Measurements from ENCODE around the gene MANSC4. TPM values are rescaled to one million over a fixed set of nuclear protein-coding genes. Genes with fewer than 3 reads are reported as not detected.

The MANSC4 gene
- total and polyA plus RNA-seq, 10 of the 15 experiments (the other 5 are each of a cell fraction or from before 2014, with no cell fraction given), result 0.18 to 0.21 (median 0.19) TPM; not detected in 7

DNA sequence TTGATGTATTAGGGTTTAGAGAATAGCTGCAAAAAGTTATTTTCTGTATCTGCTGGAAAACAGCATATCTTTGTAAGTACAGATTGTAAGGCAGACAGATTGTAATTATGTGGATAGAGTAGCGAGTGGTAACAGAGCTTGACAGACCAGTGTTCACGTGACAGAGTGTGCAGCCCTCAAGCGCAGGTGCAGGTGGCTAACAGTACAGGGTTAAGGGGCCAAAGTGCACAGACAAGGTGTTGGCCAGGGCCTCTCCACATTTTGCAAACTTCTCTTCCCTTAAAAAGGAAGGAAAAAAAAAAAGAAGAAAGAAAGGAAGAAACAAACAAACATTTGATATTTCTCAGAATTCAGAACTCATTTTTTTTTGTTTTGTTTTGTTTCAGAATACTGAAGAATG is 25.2 kb downstream of the MANSC4 start (continued):
- TF ChIP-seq, protein P1, sequence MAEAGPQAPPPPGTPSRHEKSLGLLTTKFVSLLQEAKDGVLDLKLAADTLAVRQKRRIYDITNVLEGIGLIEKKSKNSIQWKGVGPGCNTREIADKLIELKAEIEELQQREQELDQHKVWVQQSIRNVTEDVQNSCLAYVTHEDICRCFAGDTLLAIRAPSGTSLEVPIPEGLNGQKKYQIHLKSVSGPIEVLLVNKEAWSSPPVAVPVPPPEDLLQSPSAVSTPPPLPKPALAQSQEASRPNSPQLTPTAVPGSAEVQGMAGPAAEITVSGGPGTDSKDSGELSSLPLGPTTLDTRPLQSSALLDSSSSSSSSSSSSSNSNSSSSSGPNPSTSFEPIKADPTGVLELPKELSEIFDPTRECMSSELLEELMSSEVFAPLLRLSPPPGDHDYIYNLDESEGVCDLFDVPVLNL (IDR thresholded peaks at IDR 0.05; ENCODE audit: low read depth, low read length), result no peak
- TF ChIP-seq, protein P2, sequence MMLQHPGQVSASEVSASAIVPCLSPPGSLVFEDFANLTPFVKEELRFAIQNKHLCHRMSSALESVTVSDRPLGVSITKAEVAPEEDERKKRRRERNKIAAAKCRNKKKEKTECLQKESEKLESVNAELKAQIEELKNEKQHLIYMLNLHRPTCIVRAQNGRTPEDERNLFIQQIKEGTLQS (IDR thresholded peaks at IDR 0.05; ENCODE audit: borderline replicate concordance, extremely low read depth, low read depth, low read length), result no peak

DNA sequence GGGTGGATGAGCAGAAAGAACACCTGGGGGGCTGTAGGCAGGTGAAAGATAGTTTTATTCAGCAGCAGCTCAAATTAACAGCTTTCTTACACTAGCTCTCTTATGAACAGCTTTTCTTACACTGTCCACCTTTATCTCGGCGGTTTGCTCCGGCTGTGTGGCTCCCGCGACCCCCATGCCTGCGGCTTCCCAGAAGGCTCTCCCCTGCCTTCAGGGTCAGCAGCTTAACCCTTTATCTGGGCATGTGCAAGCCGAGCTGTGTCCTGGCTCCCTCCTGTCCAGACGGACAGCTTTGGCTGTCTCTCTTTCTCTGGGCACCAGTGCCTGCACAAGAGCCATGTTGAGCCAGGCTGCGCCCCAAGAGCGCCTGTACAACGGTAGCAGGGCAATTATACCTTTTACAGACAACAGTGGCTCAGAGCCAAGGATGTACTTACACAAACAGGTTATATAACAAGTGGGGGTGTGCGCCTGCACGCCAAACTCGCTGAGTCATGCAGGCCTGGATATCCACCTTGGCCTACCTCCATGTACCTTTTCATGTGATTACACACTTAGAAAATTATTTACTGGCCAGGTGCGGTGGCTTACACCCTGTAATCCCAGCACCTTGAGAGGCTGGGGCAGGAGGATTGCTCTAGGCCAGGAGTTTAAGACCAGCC is 28.5 kb downstream of the MANSC4 start:
- Histone ChIP-seq H3K27ac (ENCODE audit: control insufficient read depth, insufficient read depth) (no peak overlapping the region), H3K27me3 (replicated peaks in 1 of 2; ENCODE audit: control insufficient read depth in 2 of 2, insufficient read depth in 2 of 2, low read length in 1 of 2) (no peaks in the 10 kb centered on the region), H4K20me1 (ENCODE audit: control insufficient read depth, insufficient read depth) (no peaks in the 10 kb centered on the region), H3K4me2 (ENCODE audit: control insufficient read depth, insufficient read depth) (no peak overlapping the region), H3K4me3 (no peak overlapping the region), H3K36me3 (ENCODE audit: control insufficient read depth in 2 of 2, insufficient read depth in 2 of 2, low read length in 1 of 2) (peaks cover 2 to 5% of the 10 kb centered on the region in 2 experiments), H2AFZ (ENCODE audit: control insufficient read depth, low read depth, low read length) (no peak overlapping the region), H3K79me2 (ENCODE audit: control insufficient read depth, insufficient read depth, low read length) (no peaks in the 10 kb centered on the region), H3K9ac (ENCODE audit: control insufficient read depth, insufficient read depth, low read length) (no peak overlapping the region), H3K4me1 (ENCODE audit: control insufficient read depth, insufficient read depth, low read length) (no peaks in the 10 kb centered on the region), H3K9me3 (replicated peaks; ENCODE audit: control insufficient read depth, insufficient read depth, low read length) (no peaks in the 10 kb centered on the region)
- SMC1A ChIA-PET (ENCODE audit: uncharacterized antibody, unreplicated experiment), result no interaction called here
- POLR2A ChIA-PET, result no interaction called here
- ATAC-seq (no peak), FAIRE-seq (no peak), DNase-seq (ENCODE audit: low read depth, low spot score) (no peak)
- BruUV-seq (replicated peaks), result no TSS peak
- intact Hi-C loops (cut with micrococcal nuclease; ENCODE audit: unreplicated experiment), result loop anchor here (10.0 kb wide), 1 partner anchor 1113 kb away; no protein-coding TSS in a partner anchor
- WGBS (ENCODE audit: insufficient coverage, insufficient replicate concordance, low lambda C conversion rate, missing lambda C conversion rate), result 99% methylated on average over 15 of the region's 15 CpGs
- RAD21 ChIA-PET (ENCODE audit: unreplicated experiment), result interaction anchor here (1.3 kb wide), 1 partner anchor 70 kb away, joined by 3 read pairs; no protein-coding TSS in a partner anchor
- CTCF ChIA-PET, result interaction anchor here (2.2 kb wide), 1 partner anchor 14 kb away, joined by 7 read pairs; no protein-coding TSS in a partner anchor
- in situ Hi-C loops (cut with MboI), result no loop called here
- TF ChIP-seq SUZ12 (IDR thresholded peaks at IDR 0.05; ENCODE audit: unreplicated experiment) (no peak), RFX5 (IDR thresholded peaks at IDR 0.05; ENCODE audit: low read depth, low read length) (no peak), EZH2 (IDR thresholded peaks at IDR 0.05; ENCODE audit: borderline replicate concordance, control insufficient read depth, low read depth, low read length) (no peak), BACH1 (IDR thresholded peaks at IDR 0.05; ENCODE audit: borderline replicate concordance) (no peak), ZSCAN29 (IDR thresholded peaks at IDR 0.05) (no peak), PML (IDR thresholded peaks at IDR 0.05; ENCODE audit: low read length) (no peak), MXI1 (IDR thresholded peaks at IDR 0.05; ENCODE audit: low read depth, low read length) (no peak), NR2F1 (conservative IDR thresholded peaks at IDR 0.05) (no peak), MTA3 (IDR thresholded peaks at IDR 0.05; ENCODE audit: borderline replicate concordance, low read length) (no peak), TCF12 (IDR thresholded peaks at IDR 0.05; ENCODE audit: low read depth, low read length) (no peak), CHD2 (IDR thresholded peaks at IDR 0.05; ENCODE audit: borderline replicate concordance, low read depth, low read length) (no peak), CBFB (IDR thresholded peaks at IDR 0.05; ENCODE audit: low read depth) (no peak), SPI1 (IDR thresholded peaks at IDR 0.05; ENCODE audit: borderline replicate concordance, insufficient read depth, low read depth, low read length) (no peak), PBX3 (IDR thresholded peaks at IDR 0.05; ENCODE audit: insufficient replicate concordance, low read depth, low read length) (no peak)
- TF ChIP-seq, protein P3, sequence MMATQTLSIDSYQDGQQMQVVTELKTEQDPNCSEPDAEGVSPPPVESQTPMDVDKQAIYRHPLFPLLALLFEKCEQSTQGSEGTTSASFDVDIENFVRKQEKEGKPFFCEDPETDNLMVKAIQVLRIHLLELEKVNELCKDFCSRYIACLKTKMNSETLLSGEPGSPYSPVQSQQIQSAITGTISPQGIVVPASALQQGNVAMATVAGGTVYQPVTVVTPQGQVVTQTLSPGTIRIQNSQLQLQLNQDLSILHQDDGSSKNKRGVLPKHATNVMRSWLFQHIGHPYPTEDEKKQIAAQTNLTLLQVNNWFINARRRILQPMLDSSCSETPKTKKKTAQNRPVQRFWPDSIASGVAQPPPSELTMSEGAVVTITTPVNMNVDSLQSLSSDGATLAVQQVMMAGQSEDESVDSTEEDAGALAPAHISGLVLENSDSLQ (IDR thresholded peaks at IDR 0.05), result no peak

All from GM12878 (cell line).